SK-N-SH treated with all-trans-retinoic acid at 6 μM for 48 hours (cell line): ENCODE data around the gene TSHZ3.

Source experiments
- ARNTL ChIP-seq: fragments of 450-650 bp; formaldehyde crosslinking; IDR thresholded peaks from 2 replicates; pipeline ENCODE4 v1.5.0; 2020; ENCODE audit warnings: low read depth, mild to moderate bottlenecking, moderate library complexity, borderline replicate concordance
- ZNF565 ChIP-seq: fragments of 450-650 bp; formaldehyde crosslinking; conservative IDR thresholded peaks from 2 replicates; pipeline ENCODE4 v1.5.0; 2020; ENCODE audit warnings: low read depth, mild to moderate bottlenecking, moderate library complexity
- TF ChIP-seq, protein P1 (sequence below): fragments of 250-450 bp; sonication (Bioruptor Pico); IDR thresholded peaks from 2 replicates; pipeline ENCODE4 v1.5.1; 2020; ENCODE audit warnings: low read depth, mild to moderate bottlenecking, moderate library complexity
- TF ChIP-seq, protein P2 (sequence below): fragments of 250-450 bp; sonication (Bioruptor Pico); IDR thresholded peaks from 2 replicates; pipeline ENCODE4 v1.8.0; 2020; ENCODE audit warnings: mild to moderate bottlenecking, moderate library complexity, borderline replicate concordance

DNA sequence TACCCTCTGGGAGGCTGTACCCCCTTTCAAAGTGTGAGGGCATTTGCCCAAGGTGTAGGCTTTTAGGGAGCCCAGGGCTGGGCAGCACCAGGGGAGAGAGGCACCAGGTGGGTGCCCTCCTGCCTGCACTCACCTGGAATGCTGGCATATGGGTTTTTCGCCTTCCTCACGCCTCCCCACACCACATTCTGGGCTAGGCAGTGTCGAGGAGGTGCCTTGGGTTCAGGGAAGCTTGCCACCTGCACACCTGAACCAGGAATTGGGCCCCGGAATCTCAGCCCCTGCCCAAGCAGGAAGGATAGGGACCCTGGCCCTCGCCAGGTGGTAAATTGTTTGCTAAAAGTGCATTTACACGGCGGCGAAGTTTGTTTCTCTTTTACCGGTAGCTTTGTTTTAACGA is 5.1 kb upstream of the TSHZ3 start:
- TF ChIP-seq ZNF565 (no peak), ARNTL (CRISPR knock-in tag) (no peak)
- TF ChIP-seq, protein P1, sequence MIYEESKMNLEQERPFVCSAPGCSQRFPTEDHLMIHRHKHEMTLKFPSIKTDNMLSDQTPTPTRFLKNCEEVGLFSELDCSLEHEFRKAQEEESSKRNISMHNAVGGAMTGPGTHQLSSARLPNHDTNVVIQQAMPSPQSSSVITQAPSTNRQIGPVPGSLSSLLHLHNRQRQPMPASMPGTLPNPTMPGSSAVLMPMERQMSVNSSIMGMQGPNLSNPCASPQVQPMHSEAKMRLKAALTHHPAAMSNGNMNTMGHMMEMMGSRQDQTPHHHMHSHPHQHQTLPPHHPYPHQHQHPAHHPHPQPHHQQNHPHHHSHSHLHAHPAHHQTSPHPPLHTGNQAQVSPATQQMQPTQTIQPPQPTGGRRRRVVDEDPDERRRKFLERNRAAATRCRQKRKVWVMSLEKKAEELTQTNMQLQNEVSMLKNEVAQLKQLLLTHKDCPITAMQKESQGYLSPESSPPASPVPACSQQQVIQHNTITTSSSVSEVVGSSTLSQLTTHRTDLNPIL: no peak
- TF ChIP-seq, protein P2, sequence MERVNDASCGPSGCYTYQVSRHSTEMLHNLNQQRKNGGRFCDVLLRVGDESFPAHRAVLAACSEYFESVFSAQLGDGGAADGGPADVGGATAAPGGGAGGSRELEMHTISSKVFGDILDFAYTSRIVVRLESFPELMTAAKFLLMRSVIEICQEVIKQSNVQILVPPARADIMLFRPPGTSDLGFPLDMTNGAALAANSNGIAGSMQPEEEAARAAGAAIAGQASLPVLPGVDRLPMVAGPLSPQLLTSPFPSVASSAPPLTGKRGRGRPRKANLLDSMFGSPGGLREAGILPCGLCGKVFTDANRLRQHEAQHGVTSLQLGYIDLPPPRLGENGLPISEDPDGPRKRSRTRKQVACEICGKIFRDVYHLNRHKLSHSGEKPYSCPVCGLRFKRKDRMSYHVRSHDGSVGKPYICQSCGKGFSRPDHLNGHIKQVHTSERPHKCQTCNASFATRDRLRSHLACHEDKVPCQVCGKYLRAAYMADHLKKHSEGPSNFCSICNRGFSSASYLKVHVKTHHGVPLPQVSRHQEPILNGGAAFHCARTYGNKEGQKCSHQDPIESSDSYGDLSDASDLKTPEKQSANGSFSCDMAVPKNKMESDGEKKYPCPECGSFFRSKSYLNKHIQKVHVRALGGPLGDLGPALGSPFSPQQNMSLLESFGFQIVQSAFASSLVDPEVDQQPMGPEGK (CRISPR knock-in tag): no peak
